HPDE6-E6E7 (cell line): ENCODE measurements around the gene AGBL4.

Experiments used
- DNase-seq: peaks from one replicate; pipeline ENCODE4 v3.0.0; 2011; ENCODE audit warnings: missing footprints; ENCODE audit errors: extremely low spot score

Gene AGBL4

GRCh38 chr1:48488721-48489120, 1535.0 kb downstream of the AGBL4 start:
- no peak for DNase-seq
